ENCODE results near the gene CRMP1.

CRMP1 gene

GRCh38 chr4:5799406-5799805 lies 93.5 kb downstream of the CRMP1 start:
- FAIRE-seq, result no peak

GRCh38 chr4:5798946-5799345 lies 93.9 kb downstream of the CRMP1 start:
- DNase-seq (ENCODE audit: low spot score) (no peak), FAIRE-seq (no peak)

More at GRCh38 chr4:5799406-5799805, 93.5 kb downstream of the CRMP1 start:
- no peak for DNase-seq (ENCODE audit: low spot score)

- FAIRE-seq, result no peak
- DNase-seq (ENCODE audit: low spot score), result no peak
Measured at GRCh38 chr4:5798462-5798861, 94.4 kb downstream of the CRMP1 start.

GRCh38 chr4:5797866-5798265 lies 95.0 kb downstream of the CRMP1 start:
- no peak for DNase-seq (ENCODE audit: low spot score)
- FAIRE-seq, result no peak

GRCh38 chr4:5796976-5797375 lies 95.9 kb downstream of the CRMP1 start:
- FAIRE-seq (no peak), DNase-seq (ENCODE audit: low spot score) (no peak)

- FAIRE-seq, result no peak
Measured at GRCh38 chr4:5795580-5795979, 97.3 kb downstream of the CRMP1 start.

GRCh38 chr4:5793514-5793913 lies 99.4 kb downstream of the CRMP1 start:
- no peak for DNase-seq (ENCODE audit: low spot score)
- FAIRE-seq, result no peak

More at GRCh38 chr4:5795580-5795979, 97.3 kb downstream of the CRMP1 start:
- DNase-seq (ENCODE audit: low spot score), result no peak

- DNase-seq (ENCODE audit: low spot score), result no peak
Measured at GRCh38 chr4:5791654-5792053, 101.2 kb downstream of the CRMP1 start.

GRCh38 chr4:5790546-5790857 lies 102.4 kb downstream of the CRMP1 start:
- no peak for FAIRE-seq

More at GRCh38 chr4:5791654-5792053, 101.2 kb downstream of the CRMP1 start:
- FAIRE-seq, result no peak

GRCh38 chr4:5789141-5789540 lies 103.7 kb downstream of the CRMP1 start:
- DNase-seq (ENCODE audit: low spot score), result no peak

More at GRCh38 chr4:5790546-5790857, 102.4 kb downstream of the CRMP1 start:
- DNase-seq (ENCODE audit: low spot score), result no peak

GRCh38 chr4:5788144-5788543 lies 104.7 kb downstream of the CRMP1 start:
- DNase-seq (ENCODE audit: low spot score) (no peak), FAIRE-seq (no peak)

More at GRCh38 chr4:5789141-5789540, 103.7 kb downstream of the CRMP1 start:
- FAIRE-seq, result no peak

- FAIRE-seq, result no peak
Measured at GRCh38 chr4:5787311-5787710, 105.6 kb downstream of the CRMP1 start.

GRCh38 chr4:5785806-5786680 lies 106.8 kb downstream of the CRMP1 start:
- FAIRE-seq (no peak), DNase-seq (ENCODE audit: low spot score) (no peak)

More at GRCh38 chr4:5787311-5787710, 105.6 kb downstream of the CRMP1 start:
- DNase-seq (ENCODE audit: low spot score), result no peak

- no peak for FAIRE-seq
- no peak for DNase-seq (ENCODE audit: low spot score)
Measured at GRCh38 chr4:5784960-5785611, 107.8 kb downstream of the CRMP1 start.

- no peak for DNase-seq (ENCODE audit: low spot score)
- FAIRE-seq, result no peak
Measured at GRCh38 chr4:5784021-5784420, 108.9 kb downstream of the CRMP1 start.

- FAIRE-seq, result no peak
- no peak for DNase-seq (ENCODE audit: low spot score)
Measured at GRCh38 chr4:5783486-5783885, 109.4 kb downstream of the CRMP1 start.

- DNase-seq (ENCODE audit: low spot score) (no peak), FAIRE-seq (no peak)
Measured at GRCh38 chr4:5782829-5783476, 109.9 kb downstream of the CRMP1 start.

- DNase-seq (ENCODE audit: low spot score), result no peak
- FAIRE-seq, result no peak
Measured at GRCh38 chr4:5781691-5782090, 111.2 kb downstream of the CRMP1 start.

- DNase-seq (ENCODE audit: low spot score) (no peak), FAIRE-seq (no peak)
Measured at GRCh38 chr4:5780831-5781480, 111.9 kb downstream of the CRMP1 start.

GRCh38 chr4:5776510-5776909 lies 116.4 kb downstream of the CRMP1 start:
- FAIRE-seq, result no peak
- no peak for DNase-seq (ENCODE audit: low spot score)

GRCh38 chr4:5774416-5775036 lies 118.4 kb downstream of the CRMP1 start:
- DNase-seq (ENCODE audit: low spot score) (no peak), FAIRE-seq (no peak)

All from RCC 7860 (cell line).